Body of pancreas (tissue), 4 donors: Measurements from ENCODE around the gene PYM1. TPM values are rescaled to one million over a fixed set of nuclear protein-coding genes. Genes with fewer than 3 reads are reported as not detected.

Experiments used
- ATAC-seq: fragments of 150-250 bp; one replicate; pipeline ENCODE4 v1.9.1; 2016
- DNase-seq, 4 donors: peaks; one replicate each; pipeline ENCODE4 v3.0.0-alpha.2; 2019
- H3K27ac ChIP-seq, 4 donors: fragments of 200-600 bp; sonication (generic); 1 replicate in 3 of 4; 2 replicates in 1 of 4; pipeline versions ENCODE4 v1.5.1 to v1.6.1; 2016 to 2019; ENCODE audit warnings: mild to moderate bottlenecking in 1 of 4, mixed read lengths in 1 of 4, moderate library complexity in 1 of 4
- H3K27me3 ChIP-seq, 2 donors: fragments of 200-600 bp; sonication (generic); one replicate each; pipeline ENCODE4 v1.6.0; 2016; ENCODE audit warnings: mild to moderate bottlenecking in 1 of 2
- H3K36me3 ChIP-seq, 2 donors: fragments of 200-600 bp; sonication (generic); replicated peaks in 1 of 2; 2 replicates each; pipeline ENCODE4 v1.5.1; 2016; ENCODE audit warnings: low read depth in 2 of 2; ENCODE audit not compliant: insufficient read depth in 1 of 2
- H3K4me1 ChIP-seq: fragments of 200-600 bp; sonication (generic); one replicate; pipeline ENCODE4 v1.6.0; 2016
- H3K4me3 ChIP-seq, 2 donors: fragments of 200-600 bp; sonication (generic); 1 replicate in 1 of 2; 2 replicates in 1 of 2; pipeline ENCODE4 v1.5.1; 2016 to 2019
- H3K9me3 ChIP-seq, 3 donors: fragments of 200-600 bp; sonication (generic); 1 replicate in 2 of 3; 2 replicates in 1 of 3; pipeline ENCODE4 v1.5.1; 2016
- POLR2A ChIP-seq, 3 donors: fragments of 450-650 bp; IDR thresholded peaks; one replicate each; pipeline ENCODE4 v1.6.1; 2016; ENCODE audit warnings: antibody characterized with exemption in 3 of 3, mild to moderate bottlenecking in 2 of 3
- WGBS, 2 donors: methylation state at CpG; one replicate each; pipeline ENCODE4 v1.1.5; 2017; 5-methylcytosine and 5-hydroxymethylcytosine counted together
- intact Hi-C: fragments of 100-400 bp; cut with DNase I; formaldehyde crosslinking; loops from one replicate; pipeline ENCODE4 v1.15.1; 2023
- total RNA-seq, 2 donors: library from RNA; depleted of rRNA; stranded (reverse); fragments of >200 nt; gene quantifications; one replicate each; pipeline ENCODE4 v1.1.0, GENCODE V29; 2016
- TF ChIP-seq, protein P1 (sequence below), 7 experiments: fragments of 450-650 bp in 4 of 7; fragments of 200-600 bp in 3 of 7; sonication (generic) in 3 of 7; IDR thresholded peaks; one replicate each; pipeline ENCODE4 v1.5.1; 2016 to 2019; ENCODE audit warnings: antibody characterized with exemption in 7 of 7

PYM1 gene
- total RNA-seq, 2 donors from 2014 or later = 21.5 to 26.0 TPM

GRCh38 chr12:55899082-55899481, 28.6 kb downstream of the PYM1 start:
- intact Hi-C loops = no loop called here
- ATAC-seq (no peak), DNase-seq (no peak)
- H3K4me1 ChIP-seq = no peaks in the 10 kb centered on the region
- no peaks in the 10 kb centered on the region for H3K36me3 ChIP-seq
- 48 to 67% methylated on average over 2 of the region's 2 CpGs for WGBS, 2 donors
- no peak overlapping the region for H3K4me3 ChIP-seq
- TF ChIP-seq, protein P1, sequence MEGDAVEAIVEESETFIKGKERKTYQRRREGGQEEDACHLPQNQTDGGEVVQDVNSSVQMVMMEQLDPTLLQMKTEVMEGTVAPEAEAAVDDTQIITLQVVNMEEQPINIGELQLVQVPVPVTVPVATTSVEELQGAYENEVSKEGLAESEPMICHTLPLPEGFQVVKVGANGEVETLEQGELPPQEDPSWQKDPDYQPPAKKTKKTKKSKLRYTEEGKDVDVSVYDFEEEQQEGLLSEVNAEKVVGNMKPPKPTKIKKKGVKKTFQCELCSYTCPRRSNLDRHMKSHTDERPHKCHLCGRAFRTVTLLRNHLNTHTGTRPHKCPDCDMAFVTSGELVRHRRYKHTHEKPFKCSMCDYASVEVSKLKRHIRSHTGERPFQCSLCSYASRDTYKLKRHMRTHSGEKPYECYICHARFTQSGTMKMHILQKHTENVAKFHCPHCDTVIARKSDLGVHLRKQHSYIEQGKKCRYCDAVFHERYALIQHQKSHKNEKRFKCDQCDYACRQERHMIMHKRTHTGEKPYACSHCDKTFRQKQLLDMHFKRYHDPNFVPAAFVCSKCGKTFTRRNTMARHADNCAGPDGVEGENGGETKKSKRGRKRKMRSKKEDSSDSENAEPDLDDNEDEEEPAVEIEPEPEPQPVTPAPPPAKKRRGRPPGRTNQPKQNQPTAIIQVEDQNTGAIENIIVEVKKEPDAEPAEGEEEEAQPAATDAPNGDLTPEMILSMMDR (IDR thresholded peaks at IDR 0.05) = no peak
- no peak for TF ChIP-seq POLR2A (IDR thresholded peaks at IDR 0.05)
- H3K27ac ChIP-seq = no peak overlapping the region
- no peaks in the 10 kb centered on the region for H3K9me3 ChIP-seq
- no peaks in the 10 kb centered on the region for H3K27me3 ChIP-seq

GRCh38 chr12:55893723-55894122, 34.0 kb downstream of the PYM1 start:
- no peak for DNase-seq
- Histone ChIP-seq H3K36me3 (no peaks in the 10 kb centered on the region), H3K27me3 (no peaks in the 10 kb centered on the region), H3K4me3 (no peak overlapping the region), H3K9me3 (no peaks in the 10 kb centered on the region), H3K27ac (no peak overlapping the region), H3K4me1 (no peaks in the 10 kb centered on the region)
- intact Hi-C loops = no loop called here
- no peak for ATAC-seq
- no peak for TF ChIP-seq POLR2A (IDR thresholded peaks at IDR 0.05)
- WGBS, 2 donors = 95% methylated on average over 1 of the region's 1 CpG

DNA sequence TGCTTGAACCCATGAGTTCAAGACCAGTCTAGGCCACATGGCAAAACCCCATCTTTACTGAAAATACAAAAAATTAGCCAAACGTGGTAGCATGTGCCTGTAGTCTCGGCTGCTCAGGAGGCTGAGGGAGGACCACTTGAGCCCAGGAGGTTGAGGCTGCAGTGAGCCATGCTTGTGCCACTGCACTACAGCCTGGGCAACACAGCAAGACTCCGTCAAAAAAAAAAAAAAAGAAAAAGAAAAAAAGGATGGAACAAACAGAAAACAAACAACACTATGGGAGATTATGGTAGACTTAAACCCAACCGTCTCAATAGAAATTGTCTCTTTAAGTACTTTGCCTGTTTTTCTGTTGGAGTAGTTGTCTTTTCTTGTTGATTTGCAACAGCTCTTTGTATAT, 36.4 kb downstream of the PYM1 start:
- H3K4me3 ChIP-seq = no peak overlapping the region
- no peak for ATAC-seq
- no peak for DNase-seq

DNA sequence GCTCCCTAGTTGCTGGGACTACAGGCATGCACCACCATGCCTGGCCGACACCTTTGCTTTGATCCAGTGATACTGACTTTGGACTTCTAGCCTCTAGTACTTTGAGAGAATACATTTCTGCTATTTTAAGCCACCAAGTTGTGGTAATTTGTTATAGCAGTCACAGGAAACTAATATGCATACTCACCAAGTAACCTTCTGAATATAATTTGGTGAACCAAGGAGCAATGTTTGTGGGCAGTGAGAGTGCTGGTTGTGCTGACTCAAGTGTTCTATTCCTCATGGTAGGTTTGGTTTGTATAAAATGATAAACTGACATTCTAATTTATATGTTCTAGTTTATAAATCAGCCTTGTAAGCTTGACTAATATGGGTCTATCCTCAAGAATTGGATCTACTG, 42.6 kb downstream of the PYM1 start:
- intact Hi-C loops = no loop called here

More for the DNA sequence above, 36.4 kb downstream of the PYM1 start:
- Histone ChIP-seq H3K4me1 (no peaks in the 10 kb centered on the region), H3K27me3 (no peaks in the 10 kb centered on the region), H3K36me3 (no peaks in the 10 kb centered on the region), H3K9me3 (no peaks in the 10 kb centered on the region), H3K27ac (no peak overlapping the region)
- intact Hi-C loops = no loop called here
- TF ChIP-seq, protein P1 (IDR thresholded peaks at IDR 0.05) = no peak
- TF ChIP-seq POLR2A (IDR thresholded peaks at IDR 0.05) = no peak
- WGBS, 2 donors = 90 to 92% methylated on average over 4 of the region's 4 CpGs

GRCh38 chr12:55877824-55878223, 49.9 kb downstream of the PYM1 start:
- Histone ChIP-seq H3K27me3 (no peaks in the 10 kb centered on the region), H3K36me3 (no peaks in the 10 kb centered on the region), H3K4me3 (no peak overlapping the region), H3K27ac (no peak overlapping the region), H3K4me1 (no peaks in the 10 kb centered on the region), H3K9me3 (no peaks in the 10 kb centered on the region)
- TF ChIP-seq, protein P1 (IDR thresholded peaks at IDR 0.05) = no peak
- no peak for TF ChIP-seq POLR2A (IDR thresholded peaks at IDR 0.05)
- intact Hi-C loops = no loop called here
- ATAC-seq (no peak), DNase-seq (no peak)

More for the DNA sequence above, 42.6 kb downstream of the PYM1 start:
- WGBS, 2 donors = 94 to 100% methylated on average over 1 of the region's 1 CpG
- Histone ChIP-seq H3K36me3 (no peaks in the 10 kb centered on the region), H3K4me3 (no peak overlapping the region), H3K4me1 (no peaks in the 10 kb centered on the region), H3K27ac (no peak overlapping the region), H3K9me3 (no peaks in the 10 kb centered on the region), H3K27me3 (no peaks in the 10 kb centered on the region)
- DNase-seq (no peak), ATAC-seq (no peak)
- no peak for TF ChIP-seq POLR2A (IDR thresholded peaks at IDR 0.05)
- TF ChIP-seq, protein P1 (IDR thresholded peaks at IDR 0.05) = no peak
